GM10248 (cell line): ENCODE data around the gene COPZ2.

Experiments
- CTCF ChIA-PET: fragments of 300-600 bp; sonication (Branson Sonifier 250); formaldehyde crosslinking; extraction: SDS; loops from one replicate; lab custom pipeline; 2021; ENCODE audit warnings: antibody characterized with exemption; lab: Yijun Ruan, JAX
- POLR2A ChIA-PET: fragments of 350-650 bp; sonication (Branson Sonifier 250); formaldehyde crosslinking; extraction: SDS; loops from one replicate; lab custom pipeline; 2020; ENCODE audit warnings: antibody characterized with exemption; lab: Yijun Ruan, JAX
- DNase-seq: peaks from one replicate; pipeline ENCODE4 v3.0.0; 2012; ENCODE audit errors: extremely low spot score
- CTCF ChIP-seq: IDR thresholded peaks from 2 replicates; pipeline ENCODE4 v1.5.1; 2012; ENCODE audit warnings: mild to moderate bottlenecking, low read depth; ENCODE audit errors: extremely low read depth, missing control alignments, control extremely low read depth

The COPZ2 gene

GRCh38 chr17:48066192-48066591, 28.6 kb upstream of the COPZ2 start:
- POLR2A ChIA-PET, result no interaction called here
- no peak for TF ChIP-seq CTCF
- DNase-seq, result no peak
- CTCF ChIA-PET, result interaction anchor here (2.8 to 17.2 kb wide), 3 partner anchors 12 to 40 kb away, joined by 19 to 214 read pairs (median 33); no protein-coding TSS in a partner anchor

- DNase-seq, result no peak
- POLR2A ChIA-PET, result interaction anchor here (0.6 to 1.8 kb wide), 3 partner anchors 10 to 20 kb away, joined by 3 to 6 read pairs (median 3); partner anchors contain the start of gene NFE2L1
- CTCF ChIA-PET, result interaction anchor here (1.3 to 17.2 kb wide), 7 partner anchors 9 to 43 kb away, joined by 4 to 214 read pairs (median 6); partner anchors contain the start of genes NFE2L1 and SNX11
- no peak for TF ChIP-seq CTCF
Measured at GRCh38 chr17:48064638-48065037, 27.0 kb upstream of the COPZ2 start.

GRCh38 chr17:48062273-48062672, 24.7 kb upstream of the COPZ2 start:
- no peak for TF ChIP-seq CTCF
- CTCF ChIA-PET, result interaction anchor here (1.5 to 17.2 kb wide), 5 partner anchors 13 to 44 kb away, joined by 3 to 214 read pairs (median 10); partner anchors contain the start of gene NFE2L1
- DNase-seq, result no peak
- POLR2A ChIA-PET, result interaction anchor here (0.6 to 1.0 kb wide), 2 partner anchors 8 to 20 kb away, joined by 4 to 5 read pairs; no protein-coding TSS in a partner anchor

- TF ChIP-seq CTCF, result no peak
- POLR2A ChIA-PET, result no interaction called here
- CTCF ChIA-PET, result interaction anchor here (1.1 to 17.2 kb wide), 5 partner anchors 11 to 38 kb away, joined by 3 to 214 read pairs (median 10); partner anchors contain the start of gene NFE2L1
- no peak for DNase-seq
Measured at GRCh38 chr17:48060249-48060648, 22.7 kb upstream of the COPZ2 start.

GRCh38 chr17:48059125-48059668, 21.6 kb upstream of the COPZ2 start:
- DNase-seq, result no peak
- ChIA-PET POLR2A (interaction anchor here (0.7 to 2.3 kb wide), 2 partner anchors 10 to 380 kb away, joined by 5 to 18 read pairs; partner anchors contain the start of gene NFE2L1), CTCF (interaction anchor here (1.0 to 17.2 kb wide), 6 partner anchors 9 to 41 kb away, joined by 3 to 214 read pairs (median 16); no protein-coding TSS in a partner anchor)
- TF ChIP-seq CTCF, result no peak

GRCh38 chr17:48058393-48059124, 21.0 kb upstream of the COPZ2 start:
- CTCF ChIA-PET, result interaction anchor here (0.9 to 17.2 kb wide), 10 partner anchors 9 to 112 kb away, joined by 3 to 214 read pairs (median 4); partner anchors contain the start of gene CBX1
- POLR2A ChIA-PET, result interaction anchor here (2.3 kb wide), 1 partner anchor 9 kb away, joined by 18 read pairs; the partner anchor contains the start of gene NFE2L1
- no peak for TF ChIP-seq CTCF
- no peak for DNase-seq
